Measurements from ENCODE around the gene ZHX3. TPM values are rescaled to one million over a fixed set of nuclear protein-coding genes. Genes with fewer than 3 reads are reported as not detected.
A peak's percentile ranks its signal among the peaks of the same experiment; 100 is the strongest.

ZHX3 gene
- total and polyA plus RNA-seq, 9 of the 15 experiments (the other 6 are each of a cell fraction or from before 2014, with no cell fraction given) = 0.80 to 14.6 (median 4.9) TPM

- 0 out of 2 replicates have a peak, but pooled peaks have one; percentile 48 for TF ChIP-seq DPF2 (IDR thresholded peaks at IDR 0.05)
- peak; percentile 66 for TF ChIP-seq RBFOX2 (IDR thresholded peaks at IDR 0.05; ENCODE audit: low read depth, low read length)
- TF ChIP-seq, protein P1, sequence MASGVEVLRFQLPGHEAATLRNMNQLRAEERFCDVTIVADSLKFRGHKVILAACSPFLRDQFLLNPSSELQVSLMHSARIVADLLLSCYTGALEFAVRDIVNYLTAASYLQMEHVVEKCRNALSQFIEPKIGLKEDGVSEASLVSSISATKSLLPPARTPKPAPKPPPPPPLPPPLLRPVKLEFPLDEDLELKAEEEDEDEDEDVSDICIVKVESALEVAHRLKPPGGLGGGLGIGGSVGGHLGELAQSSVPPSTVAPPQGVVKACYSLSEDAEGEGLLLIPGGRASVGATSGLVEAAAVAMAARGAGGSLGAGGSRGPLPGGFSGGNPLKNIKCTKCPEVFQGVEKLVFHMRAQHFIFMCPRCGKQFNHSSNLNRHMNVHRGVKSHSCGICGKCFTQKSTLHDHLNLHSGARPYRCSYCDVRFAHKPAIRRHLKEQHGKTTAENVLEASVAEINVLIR (CRISPR knock-in tag; IDR thresholded peaks at IDR 0.05) = 0 out of 2 replicates have a peak, but pooled peaks have one; percentile 19
- no peak; the same call in 1 of the 2 replicates for TF ChIP-seq NCOR1 (IDR thresholded peaks at IDR 0.05)
- no peak for TF ChIP-seq TRIM24 (IDR thresholded peaks at IDR 0.05)
- 0 out of 2 replicates have a peak, but pooled peaks have one; percentile 13 for TF ChIP-seq TGIF2 (CRISPR knock-in tag; IDR thresholded peaks at IDR 0.05)
- peak; percentile 34; the same call in 1 of the 2 replicates for TF ChIP-seq SUPT5H (IDR thresholded peaks at IDR 0.05)
- peak; percentile 10; the same call in 1 of the 2 replicates for TF ChIP-seq SMAD4 (CRISPR knock-in tag; conservative IDR thresholded peaks at IDR 0.05)
These were observed 179.7 kb downstream of the ZHX3 start (continued) for GRCh38 chr20:41137614-41138474.
